Endodermal cell (in vitro differentiated cells): ENCODE data around the gene ATP2B3. TPM values are rescaled to one million over a fixed set of nuclear protein-coding genes. Genes with fewer than 3 reads are reported as not detected.

Experiments used
- DNase-seq: peaks from one replicate; pipeline ENCODE4 v3.0.0-alpha.2; 2017
- H3K27ac ChIP-seq: 2 replicates; pipeline ENCODE4 v1.5.1; 2013; ENCODE audit warnings: mild to moderate bottlenecking, low read depth, low read length, moderate library complexity
- H3K27me3 ChIP-seq: 2 replicates; pipeline ENCODE4 v1.6.1; 2013; ENCODE audit warnings: mild to moderate bottlenecking, low read length, moderate library complexity; ENCODE audit not compliant: insufficient read depth, control insufficient read depth, poor library complexity, severe bottlenecking
- H3K36me3 ChIP-seq: 2 replicates; pipeline ENCODE4 v1.7.0; 2013; ENCODE audit warnings: mild to moderate bottlenecking, low read length, moderate library complexity; ENCODE audit not compliant: control insufficient read depth, insufficient read depth
- H3K4me1 ChIP-seq: one replicate; pipeline ENCODE4 v1.7.0; 2013; ENCODE audit warnings: low read length; ENCODE audit not compliant: control insufficient read depth, insufficient read depth
- H3K4me3 ChIP-seq: 2 replicates; pipeline ENCODE4 v1.5.1; 2013; ENCODE audit warnings: mild to moderate bottlenecking, low read length, moderate library complexity
- H3K9ac ChIP-seq: 2 replicates; pipeline ENCODE4 v1.6.1; 2013; ENCODE audit warnings: mild to moderate bottlenecking, low read length, moderate library complexity; ENCODE audit not compliant: poor library complexity, severe bottlenecking; ENCODE audit errors: extremely low read depth
- H3K9me3 ChIP-seq: 2 replicates; pipeline ENCODE4 v1.6.1; 2013; ENCODE audit warnings: mild to moderate bottlenecking, low read length, moderate library complexity; ENCODE audit not compliant: control insufficient read depth
- H3K27ac Mint-ChIP-seq: 2 replicates; pipeline ENCODE4 v1.8.0; 2020; ENCODE audit warnings: mixed read lengths
- H3K27me3 Mint-ChIP-seq: 2 replicates; pipeline ENCODE4 v1.8.0; 2021; ENCODE audit warnings: mild to moderate bottlenecking, mixed read lengths; ENCODE audit not compliant: insufficient read depth
- H3K36me3 Mint-ChIP-seq: 2 replicates; pipeline ENCODE4 v1.8.0; 2020; ENCODE audit warnings: low read depth, mixed read lengths
- H3K4me1 Mint-ChIP-seq: 2 replicates; pipeline ENCODE4 v1.8.0; 2020; ENCODE audit warnings: mixed read lengths
- H3K4me3 Mint-ChIP-seq: 2 replicates; pipeline ENCODE4 v1.8.0; 2020; ENCODE audit warnings: mild to moderate bottlenecking, moderate library complexity, mixed read lengths
- H3K9me3 Mint-ChIP-seq: 2 replicates; pipeline ENCODE4 v1.8.0; 2020; ENCODE audit warnings: mild to moderate bottlenecking, mixed read lengths
- CTCF ChIP-seq: fragments of 200-600 bp; sonication (generic); conservative IDR thresholded peaks from 2 replicates; pipeline ENCODE4 v1.5.0; 2021; ENCODE audit warnings: antibody characterized with exemption, mild to moderate bottlenecking
- WGBS, 2 experiments: methylation state at CpG; one replicate each; pipeline versions ENCODE4 v1.1.5 to v1.1.7; 2013; ENCODE audit warnings: missing lambda C conversion rate in 2 of 2, mixed read lengths in 1 of 2; ENCODE audit not compliant: insufficient coverage in 1 of 2, insufficient read length in 1 of 2; 5-methylcytosine and 5-hydroxymethylcytosine counted together
- total RNA-seq, 2 donors: library from RNA; stranded (reverse); fragmentation: NEBNext Ultra II Directional in 1 of 2; extraction: Animal tissue kit (Norgen Biotek cat#: 25700) in 1 of 2; gene quantifications; 2 replicates in 1 of 2; 3 replicates in 1 of 2; pipeline ENCODE4 v1.2.1, GENCODE V29; 2021

ATP2B3 gene
- total RNA-seq, 2 donors from 2014 or later: not detected

- Mint-ChIP-seq H3K27ac (no peak overlapping the region), H3K27me3 (peaks cover 4% of the 10 kb centered on the region), H3K4me3 (no peak overlapping the region), H3K36me3 (no peaks in the 10 kb centered on the region), H3K4me1 (no peaks in the 10 kb centered on the region), H3K9me3 (peaks cover 52% of the 10 kb centered on the region)
- Histone ChIP-seq H3K27me3 (no peaks in the 10 kb centered on the region), H3K9me3 (no peaks in the 10 kb centered on the region), H3K27ac (no peak overlapping the region), H3K9ac (no peak overlapping the region), H3K4me3 (no peak overlapping the region), H3K36me3 (no peaks in the 10 kb centered on the region), H3K4me1 (no peaks in the 10 kb centered on the region)
- no peak for DNase-seq
- TF ChIP-seq CTCF: no peak
- 88 to 93% methylated on average over 2 to 15 of the region's 15 CpGs for WGBS, 2 experiments
Measured at GRCh38 chrX:153624196-153625091, 107.0 kb downstream of the ATP2B3 start.

- peaks cover 4% of the 10 kb centered on the region for H3K27me3 Mint-ChIP-seq
- Histone ChIP-seq H3K27ac (no peak overlapping the region), H3K4me3 (no peak overlapping the region), H3K9me3 (no peaks in the 10 kb centered on the region), H3K27me3 (no peaks in the 10 kb centered on the region), H3K4me1 (no peaks in the 10 kb centered on the region), H3K36me3 (no peaks in the 10 kb centered on the region), H3K9ac (no peak overlapping the region)
- TF ChIP-seq CTCF: no peak
- no peak overlapping the region for H3K27ac Mint-ChIP-seq
- H3K4me1 Mint-ChIP-seq: no peaks in the 10 kb centered on the region
- 92 to 100% methylated on average over 3 to 18 of the region's 21 CpGs for WGBS, 2 experiments
- no peaks in the 10 kb centered on the region for H3K36me3 Mint-ChIP-seq
- H3K9me3 Mint-ChIP-seq: peaks cover 61% of the 10 kb centered on the region
- DNase-seq: no peak
- no peak overlapping the region for H3K4me3 Mint-ChIP-seq
Measured at GRCh38 chrX:153625271-153626024, 108.0 kb downstream of the ATP2B3 start.

- Histone ChIP-seq H3K27me3 (no peaks in the 10 kb centered on the region), H3K4me1 (no peaks in the 10 kb centered on the region), H3K36me3 (no peaks in the 10 kb centered on the region), H3K9ac (no peak overlapping the region), H3K4me3 (no peak overlapping the region), H3K27ac (no peak overlapping the region), H3K9me3 (no peaks in the 10 kb centered on the region)
- Mint-ChIP-seq H3K27ac (no peak overlapping the region), H3K36me3 (no peaks in the 10 kb centered on the region), H3K4me3 (no peak overlapping the region), H3K27me3 (peaks cover 8% of the 10 kb centered on the region), H3K9me3 (peaks cover 63% of the 10 kb centered on the region), H3K4me1 (no peaks in the 10 kb centered on the region)
- TF ChIP-seq CTCF: no peak
- WGBS, 2 experiments: 93 to 95% methylated on average over 3 to 15 of the region's 16 CpGs
- no peak for DNase-seq
Measured at GRCh38 chrX:153626025-153626633, 108.7 kb downstream of the ATP2B3 start.
